Eye (tissue), 1 donor: ENCODE results near the gene TNP2.
"Not testable (repeated sequence)": the region's sequence is repeated elsewhere in the genome, so short reads cannot be mapped to it uniquely, and the experiment has no call there.

Experiments used
- DNase-seq: peaks from one replicate; pipeline ENCODE4 v3.0.0-alpha.2; 2015

The TNP2 gene

GRCh38 chr16:11299865-11300559 is 30.9 kb upstream of the TNP2 start:
- no peak for DNase-seq

GRCh38 chr16:11298950-11299547 is 29.9 kb upstream of the TNP2 start:
- not testable (repeated sequence) for DNase-seq

- no peak for DNase-seq
Observed at GRCh38 chr16:11298143-11298900, 29.2 kb upstream of the TNP2 start.

- DNase-seq = peak; percentile 74
Observed at GRCh38 chr16:11297492-11298142, 28.5 kb upstream of the TNP2 start.

GRCh38 chr16:11296706-11297491 is 27.8 kb upstream of the TNP2 start:
- peak; percentile 31 for DNase-seq

GRCh38 chr16:11296351-11296705 is 27.2 kb upstream of the TNP2 start:
- DNase-seq = no peak

- DNase-seq = no peak
Observed at GRCh38 chr16:11295672-11296071, 26.5 kb upstream of the TNP2 start.

GRCh38 chr16:11292076-11292748 is 23.1 kb upstream of the TNP2 start:
- no peak for DNase-seq

- peak; percentile 62 for DNase-seq
Observed at GRCh38 chr16:11291091-11291703, 22.1 kb upstream of the TNP2 start.

GRCh38 chr16:11290102-11290893 is 21.2 kb upstream of the TNP2 start:
- no peak for DNase-seq

- DNase-seq = not testable (repeated sequence)
Observed at GRCh38 chr16:11289696-11290095, 20.6 kb upstream of the TNP2 start.

GRCh38 chr16:11289202-11289601 is 20.1 kb upstream of the TNP2 start:
- DNase-seq = no peak

GRCh38 chr16:11285842-11286241 is 16.7 kb upstream of the TNP2 start:
- no peak for DNase-seq

GRCh38 chr16:11283820-11284248 is 14.7 kb upstream of the TNP2 start:
- no peak for DNase-seq

- no peak for DNase-seq
Observed at GRCh38 chr16:11280616-11281522, 11.7 kb upstream of the TNP2 start, which contains the start of gene PRM1. TSS of gene PRM1 (minus strand) at chr16:11281330. CDS start at chr16:11281238, 92 bp downstream.

GRCh38 chr16:11278681-11279628 is 9.8 kb upstream of the TNP2 start:
- DNase-seq = no peak

- DNase-seq = no peak
Observed at GRCh38 chr16:11277607-11278337, 8.6 kb upstream of the TNP2 start.
